Measurements from ENCODE around the gene C19orf38.
A peak's percentile ranks its signal among the peaks of the same experiment; 100 is the strongest.
"Not testable (repeated sequence)": the region's sequence is repeated elsewhere in the genome, so short reads cannot be mapped to it uniquely, and the experiment has no call there.

Gene C19orf38

DNA sequence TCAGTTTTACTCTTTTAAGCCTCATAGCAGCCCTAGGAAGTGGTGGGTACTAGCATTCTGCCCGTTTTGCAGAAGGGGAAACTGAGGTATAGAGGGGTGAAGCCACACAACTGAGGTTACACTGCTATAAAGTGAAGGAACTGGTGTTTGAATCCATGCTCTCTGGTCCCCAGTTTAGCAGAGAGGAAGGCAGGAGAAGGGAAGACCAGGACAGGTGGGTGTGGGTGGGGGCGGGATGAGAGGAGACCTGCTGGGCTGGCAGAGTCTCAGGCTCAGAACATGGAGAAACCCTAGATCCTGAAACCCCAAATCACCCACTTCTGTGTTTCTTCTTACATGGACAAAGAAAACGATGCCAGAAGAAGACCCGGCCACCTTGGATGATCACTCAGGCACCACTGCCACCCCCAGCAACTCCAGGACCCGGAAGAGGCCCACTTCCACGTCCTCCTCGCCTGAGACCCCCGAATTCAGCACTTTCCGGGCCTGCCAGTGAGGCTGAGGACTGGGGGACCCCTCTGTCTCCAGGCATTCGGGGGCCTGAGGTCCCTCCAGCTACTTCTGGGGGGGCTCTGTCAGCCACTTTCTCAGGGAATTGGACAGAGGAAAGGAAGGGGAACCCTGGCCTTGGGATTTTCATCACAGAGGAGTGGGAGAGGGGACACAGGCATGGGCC, 20.8 kb downstream of the C19orf38 start:
- DNase-seq (ENCODE audit: low read depth) = no peak
- H3K4me3 ChIP-seq (ENCODE audit: control insufficient read depth, low read depth, low read length) = no peak overlapping the region
- TF ChIP-seq, protein P1, sequence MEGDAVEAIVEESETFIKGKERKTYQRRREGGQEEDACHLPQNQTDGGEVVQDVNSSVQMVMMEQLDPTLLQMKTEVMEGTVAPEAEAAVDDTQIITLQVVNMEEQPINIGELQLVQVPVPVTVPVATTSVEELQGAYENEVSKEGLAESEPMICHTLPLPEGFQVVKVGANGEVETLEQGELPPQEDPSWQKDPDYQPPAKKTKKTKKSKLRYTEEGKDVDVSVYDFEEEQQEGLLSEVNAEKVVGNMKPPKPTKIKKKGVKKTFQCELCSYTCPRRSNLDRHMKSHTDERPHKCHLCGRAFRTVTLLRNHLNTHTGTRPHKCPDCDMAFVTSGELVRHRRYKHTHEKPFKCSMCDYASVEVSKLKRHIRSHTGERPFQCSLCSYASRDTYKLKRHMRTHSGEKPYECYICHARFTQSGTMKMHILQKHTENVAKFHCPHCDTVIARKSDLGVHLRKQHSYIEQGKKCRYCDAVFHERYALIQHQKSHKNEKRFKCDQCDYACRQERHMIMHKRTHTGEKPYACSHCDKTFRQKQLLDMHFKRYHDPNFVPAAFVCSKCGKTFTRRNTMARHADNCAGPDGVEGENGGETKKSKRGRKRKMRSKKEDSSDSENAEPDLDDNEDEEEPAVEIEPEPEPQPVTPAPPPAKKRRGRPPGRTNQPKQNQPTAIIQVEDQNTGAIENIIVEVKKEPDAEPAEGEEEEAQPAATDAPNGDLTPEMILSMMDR (IDR thresholded peaks at IDR 0.05; ENCODE audit: control insufficient read depth, insufficient read depth, low read depth, low read length, missing control alignments) = no peak

DNA sequence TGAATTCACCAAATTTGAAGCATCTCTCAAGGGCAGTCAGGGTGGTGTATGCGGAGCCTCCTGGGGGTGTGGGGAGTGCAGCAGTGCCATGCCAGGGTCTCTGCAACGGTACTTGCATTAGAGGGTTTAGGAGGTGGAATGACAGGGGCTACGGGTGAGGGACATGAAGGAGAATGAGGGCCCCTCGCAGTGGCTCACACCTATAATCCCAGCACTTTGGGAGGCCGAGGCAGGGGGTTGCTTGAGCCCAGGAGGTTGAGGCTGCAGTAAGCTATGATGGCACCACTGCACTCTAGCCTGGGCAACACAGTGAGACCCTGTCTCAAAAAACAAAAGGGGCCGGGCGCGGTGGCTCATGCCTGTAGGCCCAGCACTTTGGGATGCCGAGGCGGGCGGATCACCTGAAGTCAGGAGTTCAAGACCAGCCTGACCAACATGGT, 21.7 kb downstream of the C19orf38 start:
- DNase-seq (ENCODE audit: low read depth); H3K4me3 ChIP-seq (ENCODE audit: control insufficient read depth, low read depth, low read length): not testable (repeated sequence)

DNA sequence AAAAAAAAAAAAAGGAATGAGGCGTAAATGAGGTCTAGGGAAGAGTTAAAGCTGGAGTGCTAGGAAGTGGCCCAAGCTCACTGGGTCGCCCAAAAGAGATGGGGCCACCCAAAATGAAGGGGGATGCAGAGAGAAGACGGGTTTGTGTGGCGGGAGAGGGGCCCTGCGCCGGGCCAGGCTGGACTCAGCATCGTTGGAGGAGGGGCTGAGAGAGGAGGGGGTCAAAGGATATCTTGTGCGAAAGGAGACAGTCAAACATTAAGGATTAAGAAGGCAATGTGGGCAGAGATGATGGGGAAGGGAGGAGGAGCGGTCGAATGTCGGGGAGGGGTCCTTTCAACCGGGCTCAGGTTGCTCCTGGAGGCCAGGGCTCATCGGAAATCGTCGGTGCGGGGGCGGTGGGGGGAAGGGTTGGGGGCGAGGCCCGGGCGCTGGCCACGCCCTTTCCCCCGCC, 22.3 kb downstream of the C19orf38 start:
- no peak for DNase-seq (ENCODE audit: low read depth)
- H3K4me3 ChIP-seq (ENCODE audit: control insufficient read depth, low read depth, low read length) = peak overlapping the region; percentile 49
- TF ChIP-seq, protein P1 (IDR thresholded peaks at IDR 0.05; ENCODE audit: control insufficient read depth, insufficient read depth, low read depth, low read length, missing control alignments) = no peak

DNA sequence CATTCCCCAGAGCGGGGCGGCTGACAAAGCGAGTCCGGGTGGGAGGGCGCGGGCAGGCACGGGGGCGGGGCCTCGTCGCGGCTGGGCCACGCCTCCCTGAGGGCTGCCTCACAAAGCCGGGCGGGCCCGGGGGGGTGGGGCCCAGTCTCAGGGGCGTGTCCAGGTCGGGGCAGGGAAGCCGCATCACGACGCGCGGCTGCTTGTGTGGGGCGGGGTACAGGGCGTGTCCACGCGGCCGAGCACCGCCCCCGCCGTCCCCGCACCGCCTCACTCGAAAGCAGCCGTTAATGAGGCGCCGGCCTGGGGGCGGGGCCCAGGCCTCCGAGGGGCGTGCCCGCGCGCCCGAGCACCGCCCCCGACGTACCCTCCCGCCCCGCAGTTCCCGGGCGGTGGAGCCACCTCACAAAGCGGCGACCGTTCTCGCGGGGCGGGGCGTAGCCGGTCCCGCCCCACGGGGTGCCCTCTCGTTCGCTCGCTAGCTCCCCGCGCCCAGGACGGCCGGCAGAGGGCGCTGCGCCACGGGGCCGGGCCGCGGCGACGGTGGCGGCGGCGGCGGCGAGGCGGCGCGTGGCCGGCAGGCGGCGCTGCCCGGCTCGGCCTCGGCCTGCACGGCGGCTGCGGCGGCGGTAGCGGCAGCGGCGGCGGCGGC, 22.9 kb downstream of the C19orf38 start, which contains the start of gene CARM1:
Gene CARM1 (plus strand): TSS at position 599 of the 649 bp plus-strand sequence. CDS start 150 bp downstream, outside the sequence.
- peak; percentile 85 for DNase-seq (ENCODE audit: low read depth)
- TF ChIP-seq, protein P1 (IDR thresholded peaks at IDR 0.05; ENCODE audit: control insufficient read depth, insufficient read depth, low read depth, low read length, missing control alignments) = peak; percentile 56
- H3K4me3 ChIP-seq (ENCODE audit: control insufficient read depth, low read depth, low read length) = peak within 1 kb of the TSS; percentile 69

DNA sequence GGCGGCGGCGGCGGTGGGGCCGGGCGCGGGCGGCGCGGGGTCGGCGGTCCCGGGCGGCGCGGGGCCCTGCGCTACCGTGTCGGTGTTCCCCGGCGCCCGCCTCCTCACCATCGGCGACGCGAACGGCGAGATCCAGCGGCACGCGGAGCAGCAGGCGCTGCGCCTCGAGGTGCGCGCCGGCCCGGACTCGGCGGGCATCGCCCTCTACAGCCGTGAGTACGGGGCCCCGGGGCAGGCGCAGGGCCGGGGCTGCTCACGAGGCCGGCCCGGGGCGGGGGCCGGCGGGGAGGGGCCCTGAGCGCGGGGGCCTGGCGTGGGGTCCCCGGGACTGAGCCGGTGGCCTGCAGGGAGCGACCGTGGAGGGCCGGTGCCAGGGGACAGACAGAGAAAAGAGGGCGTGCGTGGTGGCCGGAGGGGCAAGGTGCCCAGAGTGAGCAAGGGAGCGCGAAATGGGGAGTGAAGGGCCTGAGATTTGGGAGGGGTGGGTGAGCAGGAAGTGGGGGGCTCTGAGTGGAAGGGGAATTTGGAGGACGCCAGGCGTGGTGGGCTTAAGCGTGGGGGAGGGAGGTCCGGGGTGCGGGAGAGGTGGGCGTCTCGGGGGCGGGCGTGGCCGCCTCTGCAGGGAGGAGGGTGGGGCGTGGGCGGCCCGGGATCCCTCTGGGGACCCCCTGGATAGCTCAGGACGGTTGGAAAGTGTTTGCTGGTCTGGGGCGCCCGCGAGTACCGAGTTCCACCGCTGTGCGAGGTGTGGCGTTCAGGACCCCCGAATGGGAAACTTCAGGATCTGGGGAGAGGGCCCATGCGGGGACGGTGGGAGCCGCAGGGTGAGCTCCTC, 23.7 kb downstream of the C19orf38 start:
- TF ChIP-seq, protein P1 (IDR thresholded peaks at IDR 0.05; ENCODE audit: control insufficient read depth, insufficient read depth, low read depth, low read length, missing control alignments) = no peak
- peak overlapping the region; percentile 69 for H3K4me3 ChIP-seq (ENCODE audit: control insufficient read depth, low read depth, low read length)
- DNase-seq (ENCODE audit: low read depth) = no peak

DNA sequence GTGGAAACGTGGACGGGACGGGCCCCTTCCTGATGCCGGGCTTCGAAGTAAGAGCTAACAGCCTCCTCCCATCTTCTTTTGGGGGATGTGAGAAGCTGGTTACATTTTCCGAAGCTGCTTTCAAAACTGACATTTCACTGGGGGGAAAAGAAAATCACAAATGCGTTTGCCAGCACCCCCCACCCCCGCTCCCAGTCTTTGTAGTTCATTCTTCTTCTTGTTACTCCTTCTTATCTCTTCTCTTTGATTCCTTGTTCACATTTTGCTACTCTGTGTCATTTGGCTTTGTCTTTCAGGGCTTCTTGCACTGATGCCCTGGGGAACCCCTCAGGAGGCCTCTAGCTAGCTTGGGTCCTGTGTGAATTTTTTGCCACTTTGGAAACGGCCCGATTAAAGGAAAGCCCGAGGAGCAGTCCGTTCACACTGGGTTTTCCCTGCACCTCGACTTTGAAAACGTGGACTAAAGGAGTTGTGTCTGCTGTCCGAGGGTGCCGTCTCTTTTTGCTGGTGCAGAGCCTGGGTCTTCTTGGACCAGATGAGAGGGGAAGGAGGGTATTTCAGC, 24.4 kb downstream of the C19orf38 start:
- peak overlapping the region; percentile 69 for H3K4me3 ChIP-seq (ENCODE audit: control insufficient read depth, low read depth, low read length)
- DNase-seq (ENCODE audit: low read depth) = no peak
- TF ChIP-seq, protein P1 (IDR thresholded peaks at IDR 0.05; ENCODE audit: control insufficient read depth, insufficient read depth, low read depth, low read length, missing control alignments) = no peak

Data from AG09309 (cell line).